Retinal pigment epithelial cell (primary cell): ENCODE data around the gene SP140.
"Not testable (repeated sequence)": the region's sequence is repeated elsewhere in the genome, so short reads cannot be mapped to it uniquely, and the experiment has no call there.

ENCODE experiments used
- DNase-seq: peaks from one replicate; pipeline ENCODE4 v3.0.0-alpha.2; 2010; ENCODE audit warnings: low read depth
- H3K4me3 ChIP-seq: 2 replicates; pipeline ENCODE4 v1.5.1; 2011; ENCODE audit warnings: mild to moderate bottlenecking, low read length, control low read depth, moderate library complexity
- CTCF ChIP-seq: conservative IDR thresholded peaks from 2 replicates; pipeline ENCODE4 v1.5.1; 2011; ENCODE audit warnings: low read depth, low read length, control low read depth, inconsistent platforms

The SP140 gene

GRCh38 chr2:230244211-230244610 is 18.7 kb downstream of the SP140 start:
- no peak overlapping the region for H3K4me3 ChIP-seq
- no peak for DNase-seq
- TF ChIP-seq CTCF = no peak

GRCh38 chr2:230246206-230246605 is 20.7 kb downstream of the SP140 start:
- no peak for DNase-seq
- TF ChIP-seq CTCF = no peak
- H3K4me3 ChIP-seq = no peak overlapping the region

GRCh38 chr2:230250231-230250630 is 24.7 kb downstream of the SP140 start:
- DNase-seq = no peak
- TF ChIP-seq CTCF = no peak

GRCh38 chr2:230254152-230254881 is 28.8 kb downstream of the SP140 start:
- DNase-seq = no peak
- no peak for TF ChIP-seq CTCF
- no peak overlapping the region for H3K4me3 ChIP-seq

More at GRCh38 chr2:230250231-230250630, 24.7 kb downstream of the SP140 start:
- H3K4me3 ChIP-seq = no peak overlapping the region

GRCh38 chr2:230256733-230257332 is 31.3 kb downstream of the SP140 start:
- H3K4me3 ChIP-seq = no peak overlapping the region
- TF ChIP-seq CTCF = no peak
- DNase-seq = no peak

GRCh38 chr2:230258483-230258882 is 32.9 kb downstream of the SP140 start:
- DNase-seq = no peak
- TF ChIP-seq CTCF = no peak
- no peak overlapping the region for H3K4me3 ChIP-seq

GRCh38 chr2:230262246-230262645 is 36.7 kb downstream of the SP140 start:
- DNase-seq = no peak
- TF ChIP-seq CTCF = no peak
- no peak overlapping the region for H3K4me3 ChIP-seq

GRCh38 chr2:230264945-230265344 is 39.4 kb downstream of the SP140 start:
- DNase-seq, H3K4me3 ChIP-seq: not testable (repeated sequence)
